NT2/D1 (cell line): ENCODE results near the gene AK4.

ENCODE experiments used
- SUZ12 ChIP-seq: IDR thresholded peaks from 2 replicates; pipeline ENCODE4 v1.6.1; 2011; ENCODE audit not compliant: insufficient read length, insufficient read depth; ENCODE audit errors: extremely low read depth
- YY1 ChIP-seq: IDR thresholded peaks from 2 replicates; pipeline ENCODE4 v1.6.1; 2011; ENCODE audit not compliant: insufficient read length, insufficient read depth
- ZNF274 ChIP-seq: IDR thresholded peaks from 2 replicates; pipeline ENCODE4 v1.6.1; 2011; ENCODE audit warnings: mild to moderate bottlenecking, low read depth, low read length

GRCh38 chr1:65245295-65245694 lies 97.3 kb downstream of the AK4 start:
- TF ChIP-seq ZNF274 (no peak), YY1 (no peak), SUZ12 (no peak)
